ENCODE data around the gene NCBP3.
A peak's percentile ranks its signal among the peaks of the same experiment; 100 is the strongest.

Gene NCBP3

GRCh38 chr17:3804503-3804931 lies 41.5 kb downstream of the NCBP3 start:
- Histone ChIP-seq H3K27me3 (ENCODE audit: control insufficient read depth in 2 of 2, insufficient read depth in 2 of 2, low read length in 2 of 2) (no peaks in the 10 kb centered on the region), H3K9ac (ENCODE audit: low read depth in 1 of 2, low read length in 2 of 2) (no peak overlapping the region), H3K9me3 (ENCODE audit: control insufficient read depth in 2 of 2, low read length in 2 of 2) (no peaks in the 10 kb centered on the region), H3K36me3 (ENCODE audit: control insufficient read depth in 2 of 2, insufficient read depth in 2 of 2, low read length in 2 of 2) (peaks cover 18 to 22% of the 10 kb centered on the region in 2 donors), H3K27ac (ENCODE audit: low read depth in 2 of 2, low read length in 2 of 2) (no peak overlapping the region), H3K4me1 (ENCODE audit: control insufficient read depth in 2 of 2, insufficient read depth in 2 of 2, low read length in 2 of 2) (peaks cover 0 to 4% of the 10 kb centered on the region in 2 donors), H3K4me3 (ENCODE audit: low read length in 2 of 2) (no peak overlapping the region)

DNA sequence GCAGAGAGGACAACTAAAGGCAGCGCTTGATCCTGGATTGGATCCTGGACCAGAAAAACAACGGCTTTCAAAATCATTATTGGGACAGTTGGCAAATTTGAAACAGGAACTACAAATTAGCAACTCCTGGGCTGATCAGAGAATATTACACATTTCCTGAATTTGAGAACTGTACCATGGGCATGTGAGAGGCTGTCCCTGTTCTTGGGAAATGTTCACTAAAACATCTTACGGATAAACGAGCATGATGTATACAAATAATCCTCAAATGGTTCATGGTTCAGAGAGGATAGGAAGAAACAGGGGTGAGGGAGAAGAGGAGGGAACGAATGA lies 42.8 kb downstream of the NCBP3 start:
- H3K27ac ChIP-seq (ENCODE audit: low read depth in 2 of 2, low read length in 2 of 2): no peak overlapping the region
- H3K4me3 ChIP-seq (ENCODE audit: low read length in 2 of 2): no peak overlapping the region
- H3K9ac ChIP-seq (ENCODE audit: low read depth in 1 of 2, low read length in 2 of 2): no peak overlapping the region
- no peaks in the 10 kb centered on the region for H3K9me3 ChIP-seq (ENCODE audit: control insufficient read depth in 2 of 2, low read length in 2 of 2)
- H3K4me1 ChIP-seq (ENCODE audit: control insufficient read depth in 2 of 2, insufficient read depth in 2 of 2, low read length in 2 of 2): peaks cover 0 to 4% of the 10 kb centered on the region in 2 donors
- H3K27me3 ChIP-seq (ENCODE audit: control insufficient read depth in 2 of 2, insufficient read depth in 2 of 2, low read length in 2 of 2): no peaks in the 10 kb centered on the region
- peaks cover 14 to 18% of the 10 kb centered on the region in 2 donors for H3K36me3 ChIP-seq (ENCODE audit: control insufficient read depth in 2 of 2, insufficient read depth in 2 of 2, low read length in 2 of 2)

GRCh38 chr17:3802461-3803307 lies 43.4 kb downstream of the NCBP3 start:
- Histone ChIP-seq H3K27ac (ENCODE audit: low read depth in 2 of 2, low read length in 2 of 2) (no peak overlapping the region), H3K27me3 (ENCODE audit: control insufficient read depth in 2 of 2, insufficient read depth in 2 of 2, low read length in 2 of 2) (no peaks in the 10 kb centered on the region), H3K4me3 (ENCODE audit: low read length in 2 of 2) (no peak overlapping the region), H3K9me3 (ENCODE audit: control insufficient read depth in 2 of 2, low read length in 2 of 2) (no peaks in the 10 kb centered on the region), H3K36me3 (ENCODE audit: control insufficient read depth in 2 of 2, insufficient read depth in 2 of 2, low read length in 2 of 2) (peaks cover 8 to 12% of the 10 kb centered on the region in 2 donors), H3K4me1 (ENCODE audit: control insufficient read depth in 2 of 2, insufficient read depth in 2 of 2, low read length in 2 of 2) (peaks cover 0 to 4% of the 10 kb centered on the region in 2 donors), H3K9ac (ENCODE audit: low read depth in 1 of 2, low read length in 2 of 2) (no peak overlapping the region)

DNA sequence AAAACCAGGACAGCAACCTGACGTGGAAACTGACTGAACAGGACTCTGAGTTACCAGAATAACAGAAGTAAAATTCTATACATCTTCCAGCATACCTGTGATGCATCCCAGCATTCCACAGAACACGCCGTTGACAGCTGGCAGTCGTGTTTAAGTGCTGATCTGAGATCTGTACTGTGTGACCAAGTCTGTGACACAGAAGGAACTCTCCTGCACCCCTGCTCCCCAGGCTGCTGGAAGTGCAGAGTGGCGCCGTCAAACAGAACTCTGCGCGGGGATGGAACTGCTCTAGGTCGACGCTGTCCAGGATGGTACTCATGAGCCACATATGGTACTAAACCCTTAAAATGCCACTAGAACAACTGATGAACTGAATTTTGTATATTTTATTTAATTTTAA lies 44.3 kb downstream of the NCBP3 start:
- Histone ChIP-seq H3K27me3 (ENCODE audit: control insufficient read depth in 2 of 2, insufficient read depth in 2 of 2, low read length in 2 of 2) (no peaks in the 10 kb centered on the region), H3K27ac (ENCODE audit: low read depth in 2 of 2, low read length in 2 of 2) (no peak overlapping the region), H3K9me3 (ENCODE audit: control insufficient read depth in 2 of 2, low read length in 2 of 2) (no peaks in the 10 kb centered on the region), H3K36me3 (ENCODE audit: control insufficient read depth in 2 of 2, insufficient read depth in 2 of 2, low read length in 2 of 2) (peaks cover under 1 to 3% of the 10 kb centered on the region in 2 donors), H3K9ac (ENCODE audit: low read depth in 1 of 2, low read length in 2 of 2) (no peak overlapping the region), H3K4me1 (ENCODE audit: control insufficient read depth in 2 of 2, insufficient read depth in 2 of 2, low read length in 2 of 2) (peaks cover 0 to 4% of the 10 kb centered on the region in 2 donors), H3K4me3 (ENCODE audit: low read length in 2 of 2) (no peak overlapping the region)

- Histone ChIP-seq H3K36me3 (ENCODE audit: control insufficient read depth in 2 of 2, insufficient read depth in 2 of 2, low read length in 2 of 2) (peaks cover 0 to under 1% of the 10 kb centered on the region in 2 donors), H3K27ac (ENCODE audit: low read depth in 2 of 2, low read length in 2 of 2) (no peak overlapping the region), H3K27me3 (ENCODE audit: control insufficient read depth in 2 of 2, insufficient read depth in 2 of 2, low read length in 2 of 2) (no peaks in the 10 kb centered on the region), H3K4me1 (ENCODE audit: control insufficient read depth in 2 of 2, insufficient read depth in 2 of 2, low read length in 2 of 2) (peaks cover 0 to 4% of the 10 kb centered on the region in 2 donors), H3K4me3 (ENCODE audit: low read length in 2 of 2) (no peak overlapping the region), H3K9ac (ENCODE audit: low read depth in 1 of 2, low read length in 2 of 2) (no peak overlapping the region), H3K9me3 (ENCODE audit: control insufficient read depth in 2 of 2, low read length in 2 of 2) (no peaks in the 10 kb centered on the region)
These were observed 44.7 kb downstream of the NCBP3 start for GRCh38 chr17:3801347-3801746.

- Histone ChIP-seq H3K27me3 (ENCODE audit: control insufficient read depth in 2 of 2, insufficient read depth in 2 of 2, low read length in 2 of 2) (no peaks in the 10 kb centered on the region), H3K27ac (ENCODE audit: low read depth in 2 of 2, low read length in 2 of 2) (no peak within 1 kb of the TSS), H3K4me1 (ENCODE audit: control insufficient read depth in 2 of 2, insufficient read depth in 2 of 2, low read length in 2 of 2) (peaks cover 0 to 5% of the 10 kb centered on the region in 2 donors), H3K9me3 (ENCODE audit: control insufficient read depth in 2 of 2, low read length in 2 of 2) (no peaks in the 10 kb centered on the region), H3K36me3 (ENCODE audit: control insufficient read depth in 2 of 2, insufficient read depth in 2 of 2, low read length in 2 of 2) (no peaks in the 10 kb centered on the region), H3K4me3 (ENCODE audit: low read length in 2 of 2) (no peak within 1 kb of the TSS), H3K9ac (ENCODE audit: low read depth in 1 of 2, low read length in 2 of 2) (no peak within 1 kb of the TSS)
These were observed 45.4 kb downstream of the NCBP3 start, which contains the start of gene ITGAE for GRCh38 chr17:3800362-3801271. TSS of gene ITGAE (minus strand) at chr17:3801188. CDS start at chr17:3801144, 44 bp downstream.

DNA sequence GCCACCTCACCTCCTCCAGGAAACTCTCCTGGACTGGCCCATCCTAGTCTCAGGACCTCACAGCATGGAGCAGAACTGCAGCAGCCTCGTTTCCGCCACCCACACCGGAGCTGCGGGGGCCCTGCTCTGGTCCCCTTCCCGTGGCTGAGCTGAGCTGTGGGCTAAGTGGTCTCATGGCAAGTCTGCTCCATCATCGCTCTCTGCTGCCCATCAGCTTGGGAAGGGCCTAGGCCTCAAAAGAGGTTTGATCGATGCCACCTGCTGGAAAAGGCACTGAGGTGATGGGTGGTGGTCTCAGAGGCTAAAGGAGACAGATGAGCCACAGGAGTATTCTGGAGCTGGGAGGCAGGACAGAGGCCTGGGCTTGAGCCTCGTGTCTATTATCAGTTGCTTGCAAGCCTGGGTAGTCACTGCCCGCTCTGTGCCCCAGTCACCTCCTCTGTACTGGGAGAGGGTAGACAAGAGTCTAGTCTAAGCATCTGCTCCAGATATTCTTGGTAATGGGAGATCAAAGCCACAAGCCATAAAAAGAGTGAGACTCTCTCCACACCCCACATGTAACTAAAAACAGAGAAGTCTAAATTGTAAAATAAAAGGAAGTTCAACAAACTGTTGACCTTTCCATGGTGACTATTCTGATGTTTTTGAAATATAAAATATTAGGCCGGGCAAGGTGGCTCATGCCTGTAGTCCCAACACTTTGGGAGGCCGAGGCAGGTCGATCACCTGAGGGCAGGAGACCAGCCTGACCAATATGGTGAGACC lies 46.7 kb downstream of the NCBP3 start:
- Histone ChIP-seq H3K4me3 (ENCODE audit: low read length in 2 of 2) (peak overlapping the region in 1 of 2 donors; percentile 3), H3K9me3 (ENCODE audit: control insufficient read depth in 2 of 2, low read length in 2 of 2) (no peaks in the 10 kb centered on the region), H3K4me1 (ENCODE audit: control insufficient read depth in 2 of 2, insufficient read depth in 2 of 2, low read length in 2 of 2) (peaks cover 0 to 2% of the 10 kb centered on the region in 2 donors), H3K27me3 (ENCODE audit: control insufficient read depth in 2 of 2, insufficient read depth in 2 of 2, low read length in 2 of 2) (no peaks in the 10 kb centered on the region), H3K27ac (ENCODE audit: low read depth in 2 of 2, low read length in 2 of 2) (peak overlapping the region in 1 of 2 donors; percentile 23), H3K36me3 (ENCODE audit: control insufficient read depth in 2 of 2, insufficient read depth in 2 of 2, low read length in 2 of 2) (no peaks in the 10 kb centered on the region), H3K9ac (ENCODE audit: low read depth in 1 of 2, low read length in 2 of 2) (peak overlapping the region in 1 of 2 donors; percentile 6)

DNA sequence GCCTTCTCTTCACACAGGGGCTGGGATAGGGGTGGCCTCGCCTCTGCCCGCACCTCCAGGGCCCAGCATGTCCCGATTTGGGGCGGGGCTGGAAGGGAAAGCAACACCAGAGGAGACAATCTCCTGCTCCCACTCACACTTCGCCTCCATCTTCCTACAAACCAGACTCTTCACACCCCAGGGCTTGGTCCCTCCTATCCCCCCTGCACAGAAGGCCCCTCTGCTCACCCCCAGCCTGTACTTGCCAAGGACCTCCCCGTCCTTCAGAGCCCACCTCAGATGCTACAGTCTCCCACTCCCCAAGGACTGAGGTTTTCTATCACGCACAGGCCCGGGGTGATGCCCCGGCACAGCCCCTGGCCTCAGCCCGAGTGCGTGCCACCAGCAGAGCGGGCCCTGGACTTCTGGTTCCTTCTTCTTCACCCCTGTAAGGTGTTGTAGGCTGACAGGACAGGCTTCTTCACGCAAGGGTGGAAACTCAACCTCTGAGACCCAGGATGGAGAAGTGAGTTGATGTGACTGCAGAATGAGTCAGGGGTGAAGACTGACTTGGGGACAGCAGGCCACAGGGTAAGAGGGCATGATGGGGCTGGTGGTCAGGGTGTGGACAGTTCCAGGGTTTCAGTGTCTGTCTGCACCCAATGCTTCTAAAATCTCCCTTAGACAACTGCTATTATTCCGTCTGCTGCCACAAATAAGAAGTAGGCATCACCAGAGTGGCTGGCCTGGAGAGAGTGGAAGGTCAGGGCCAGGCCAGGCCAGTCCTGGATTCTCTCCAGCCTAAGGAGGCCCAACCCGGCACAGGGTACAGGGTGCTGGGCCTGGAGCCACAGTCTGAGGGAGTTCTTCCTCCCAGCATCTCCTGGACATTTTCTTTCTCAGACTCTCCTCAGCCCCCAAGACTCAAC lies 47.5 kb downstream of the NCBP3 start:
- H3K4me3 ChIP-seq (ENCODE audit: low read length in 2 of 2): peak overlapping the region in 1 of 2 donors; percentile 3
- H3K4me1 ChIP-seq (ENCODE audit: control insufficient read depth in 2 of 2, insufficient read depth in 2 of 2, low read length in 2 of 2): peaks cover 0 to 2% of the 10 kb centered on the region in 2 donors
- no peaks in the 10 kb centered on the region for H3K27me3 ChIP-seq (ENCODE audit: control insufficient read depth in 2 of 2, insufficient read depth in 2 of 2, low read length in 2 of 2)
- no peaks in the 10 kb centered on the region for H3K36me3 ChIP-seq (ENCODE audit: control insufficient read depth in 2 of 2, insufficient read depth in 2 of 2, low read length in 2 of 2)
- peak overlapping the region in 1 of 2 donors; percentile 23 for H3K27ac ChIP-seq (ENCODE audit: low read depth in 2 of 2, low read length in 2 of 2)
- no peaks in the 10 kb centered on the region for H3K9me3 ChIP-seq (ENCODE audit: control insufficient read depth in 2 of 2, low read length in 2 of 2)
- no peak overlapping the region for H3K9ac ChIP-seq (ENCODE audit: low read depth in 1 of 2, low read length in 2 of 2)

DNA sequence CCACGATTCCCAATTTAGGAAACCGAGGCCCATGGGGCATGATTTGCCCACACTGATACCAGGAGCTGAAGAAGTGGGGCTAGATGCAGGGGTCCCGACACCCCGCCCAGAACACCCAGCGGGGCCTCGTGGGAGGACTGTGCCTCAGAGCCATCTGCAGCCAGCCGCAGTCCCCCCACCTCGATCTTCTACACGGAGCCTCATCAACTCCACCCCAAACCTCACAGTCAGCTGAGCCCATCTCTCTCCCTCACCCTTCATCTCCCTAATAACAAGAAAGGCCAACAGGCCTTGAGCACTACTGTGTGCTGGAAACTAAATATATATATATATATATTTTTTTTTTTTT lies 49.2 kb downstream of the NCBP3 start:
- Histone ChIP-seq H3K4me1 (ENCODE audit: control insufficient read depth in 2 of 2, insufficient read depth in 2 of 2, low read length in 2 of 2) (peaks cover 0 to 2% of the 10 kb centered on the region in 2 donors), H3K9me3 (ENCODE audit: control insufficient read depth in 2 of 2, low read length in 2 of 2) (no peaks in the 10 kb centered on the region), H3K4me3 (ENCODE audit: low read length in 2 of 2) (no peak overlapping the region), H3K9ac (ENCODE audit: low read depth in 1 of 2, low read length in 2 of 2) (peak overlapping the region in 1 of 2 donors; percentile 24), H3K36me3 (ENCODE audit: control insufficient read depth in 2 of 2, insufficient read depth in 2 of 2, low read length in 2 of 2) (no peaks in the 10 kb centered on the region), H3K27me3 (ENCODE audit: control insufficient read depth in 2 of 2, insufficient read depth in 2 of 2, low read length in 2 of 2) (no peaks in the 10 kb centered on the region), H3K27ac (ENCODE audit: low read depth in 2 of 2, low read length in 2 of 2) (no peak overlapping the region)
